GM21423 (cell line): ENCODE data around the gene ZPBP2.
"Not testable (repeated sequence)": the region's sequence is repeated elsewhere in the genome, so short reads cannot be mapped to it uniquely, and the experiment has no call there.

ENCODE experiments used
- ATAC-seq: cut with Tn5 transposase; IDR thresholded peaks from one replicate; pipeline ENCODE4 v1.9.1; 2021; ENCODE audit warnings: mild to moderate bottlenecking, moderate library complexity; ENCODE audit not compliant: unreplicated experiment

The ZPBP2 gene, protein sequence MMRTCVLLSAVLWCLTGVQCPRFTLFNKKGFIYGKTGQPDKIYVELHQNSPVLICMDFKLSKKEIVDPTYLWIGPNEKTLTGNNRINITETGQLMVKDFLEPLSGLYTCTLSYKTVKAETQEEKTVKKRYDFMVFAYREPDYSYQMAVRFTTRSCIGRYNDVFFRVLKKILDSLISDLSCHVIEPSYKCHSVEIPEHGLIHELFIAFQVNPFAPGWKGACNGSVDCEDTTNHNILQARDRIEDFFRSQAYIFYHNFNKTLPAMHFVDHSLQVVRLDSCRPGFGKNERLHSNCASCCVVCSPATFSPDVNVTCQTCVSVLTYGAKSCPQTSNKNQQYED

DNA sequence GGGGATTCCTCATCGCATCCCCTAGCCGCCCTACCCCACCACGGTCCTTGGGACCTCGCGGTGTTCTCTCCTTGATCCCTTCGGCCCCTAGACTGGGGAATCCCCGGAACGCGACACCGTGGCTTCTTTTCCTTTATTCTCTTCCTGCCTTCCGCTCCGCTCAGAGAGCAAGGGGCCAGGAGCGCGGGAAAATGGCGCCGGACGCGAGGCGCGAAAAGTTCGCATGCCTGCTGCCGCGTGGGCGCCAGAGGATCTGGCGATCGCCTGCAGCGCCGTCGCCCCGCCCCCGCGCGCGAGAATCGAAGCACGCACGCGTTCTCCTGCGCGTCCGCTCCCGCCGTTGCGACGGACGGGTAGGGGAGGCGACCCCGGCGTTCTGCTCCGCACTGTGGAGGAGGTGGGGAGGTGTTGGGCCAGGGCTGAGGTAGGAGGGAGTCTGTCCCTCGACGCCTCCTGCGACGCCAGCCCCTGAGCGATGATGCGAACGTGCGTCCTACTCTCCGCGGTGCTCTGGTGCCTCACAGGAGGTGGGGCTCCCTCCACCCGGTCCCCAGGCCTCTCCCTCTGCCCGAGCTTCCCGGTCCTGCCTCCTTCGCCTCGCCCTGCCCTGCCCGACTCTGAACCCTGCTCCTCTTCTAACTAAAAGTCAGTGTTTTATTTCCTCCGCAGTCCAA lies at the start of gene ZPBP2:
TSS of gene ZPBP2 (plus strand) at position 323 of the 674 bp plus-strand sequence. CDS start at position 476, 153 bp downstream.
- no peak for ATAC-seq

GRCh38 chr17:39818358-39819000 lies 49.5 kb upstream of the ZPBP2 start:
- no peak for ATAC-seq

- ATAC-seq: no peak
Observed at GRCh38 chr17:39820541-39820940, 47.5 kb upstream of the ZPBP2 start.

DNA sequence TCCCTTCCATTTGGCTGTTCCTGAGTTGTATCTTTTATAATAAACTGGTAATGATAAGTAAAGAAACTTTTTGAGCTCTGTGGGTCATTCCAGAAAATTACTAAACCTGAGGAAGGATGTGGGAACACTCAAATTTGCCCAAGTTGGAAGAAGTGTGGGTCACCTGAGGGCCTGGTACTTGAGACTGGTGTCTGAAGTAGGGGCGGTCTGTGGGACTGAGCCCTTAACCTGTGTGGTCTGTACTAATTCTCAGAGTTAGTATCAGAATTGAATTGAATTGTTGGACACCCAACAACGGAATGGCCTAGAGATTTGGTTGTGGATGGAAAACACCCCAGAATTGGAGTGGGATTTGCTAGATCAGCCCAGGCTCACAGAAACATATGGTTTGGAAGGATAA lies 47.0 kb upstream of the ZPBP2 start:
- no peak for ATAC-seq

- ATAC-seq: no peak
Observed at GRCh38 chr17:39822051-39822451, 46.0 kb upstream of the ZPBP2 start.

DNA sequence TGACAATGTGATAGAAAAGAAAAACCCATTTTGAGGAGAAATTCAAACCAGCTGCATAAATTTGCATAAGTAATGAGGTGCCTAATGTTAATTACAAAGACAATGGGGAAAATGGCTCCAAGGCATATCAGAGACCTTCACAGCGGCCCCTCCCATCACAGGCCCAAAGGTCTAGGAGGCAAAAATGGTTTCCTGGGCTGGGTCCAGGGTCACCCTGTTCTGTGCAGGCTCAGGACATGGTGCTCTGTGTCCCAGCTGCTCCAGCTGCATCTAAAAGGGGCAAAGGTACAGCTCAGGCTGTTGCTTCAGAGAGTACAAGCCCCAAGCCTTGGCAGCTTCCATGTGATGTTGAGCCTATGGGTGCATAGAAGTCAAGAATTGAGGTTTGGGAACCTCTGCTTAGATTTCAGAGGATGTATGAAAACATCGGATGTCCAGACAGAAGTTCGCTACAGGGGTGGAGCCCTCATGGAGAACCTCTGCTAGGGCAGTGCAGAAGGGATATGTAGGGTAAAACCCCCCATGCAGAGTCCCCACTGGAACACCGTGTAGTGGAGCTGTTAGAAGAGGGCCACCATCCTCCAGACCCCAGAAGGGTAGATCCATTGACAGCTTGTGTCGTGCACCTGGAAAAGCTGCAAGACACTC lies 44.5 kb upstream of the ZPBP2 start:
- no peak for ATAC-seq

GRCh38 chr17:39826334-39826733 lies 41.7 kb upstream of the ZPBP2 start:
- ATAC-seq: no peak

- ATAC-seq: no peak
Observed at GRCh38 chr17:39828443-39828842, 39.6 kb upstream of the ZPBP2 start.

DNA sequence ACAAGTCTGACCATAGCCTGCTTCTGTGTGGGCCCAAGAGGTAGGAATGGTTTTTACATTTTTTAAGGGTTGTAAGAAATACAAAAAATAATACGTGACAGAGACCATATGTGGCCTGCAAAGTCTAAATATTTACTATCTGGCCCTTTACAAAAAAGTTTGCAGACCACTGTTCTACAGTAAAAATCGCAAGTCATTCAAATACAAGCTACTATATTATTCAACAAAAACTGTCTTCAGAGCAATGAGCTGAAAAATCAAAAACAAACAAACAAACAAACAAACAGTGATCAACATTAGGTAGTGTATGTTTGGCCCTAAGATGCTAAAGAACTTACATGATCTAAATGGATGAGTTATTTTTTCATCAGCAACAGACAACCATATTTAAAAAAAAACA lies 36.4 kb upstream of the ZPBP2 start:
- ATAC-seq: no peak

DNA sequence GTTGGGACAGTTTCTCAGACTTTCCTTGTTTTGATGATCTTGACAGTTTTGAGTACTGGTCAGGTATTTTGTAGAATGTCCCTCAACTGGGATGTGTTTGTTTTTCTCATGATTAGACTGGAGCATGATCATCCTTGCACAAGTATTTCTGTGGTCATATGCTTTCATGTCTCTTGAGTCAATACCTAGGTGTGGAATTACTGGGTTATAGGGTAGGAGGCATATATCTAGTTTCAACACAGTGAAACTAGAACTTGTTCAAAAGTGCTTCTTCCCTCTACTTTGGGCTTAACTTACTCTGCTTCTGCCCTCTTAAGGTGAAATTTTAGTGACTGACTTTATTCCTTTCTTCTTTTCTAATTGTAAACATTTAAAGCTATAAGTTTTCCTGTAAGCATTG lies 34.0 kb upstream of the ZPBP2 start:
- ATAC-seq: no peak

GRCh38 chr17:39835038-39835786 lies 32.8 kb upstream of the ZPBP2 start:
- ATAC-seq: no peak

GRCh38 chr17:39836117-39836516 lies 31.9 kb upstream of the ZPBP2 start:
- ATAC-seq: no peak

- no peak for ATAC-seq
Observed at GRCh38 chr17:39838057-39838456, 29.9 kb upstream of the ZPBP2 start.

DNA sequence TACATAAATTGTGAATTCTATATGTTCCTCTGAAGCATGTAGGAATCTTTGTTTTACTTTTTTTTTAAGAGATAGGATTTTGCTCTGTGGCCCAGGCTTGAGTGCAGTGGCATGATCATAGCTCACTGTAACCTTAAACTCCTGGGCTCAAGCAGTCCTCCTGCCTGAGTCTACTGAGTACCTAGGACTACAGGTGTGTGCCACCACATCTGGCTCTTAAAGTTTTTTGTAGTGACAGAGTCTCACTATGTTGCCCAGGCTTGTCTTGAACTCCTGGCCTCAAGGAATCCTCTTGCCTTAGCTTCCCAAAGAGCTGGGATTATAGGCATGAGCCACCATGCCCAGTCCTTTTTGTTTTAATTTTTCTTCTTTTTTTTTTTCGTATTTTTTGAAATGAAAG lies 29.2 kb upstream of the ZPBP2 start:
- ATAC-seq: no peak

DNA sequence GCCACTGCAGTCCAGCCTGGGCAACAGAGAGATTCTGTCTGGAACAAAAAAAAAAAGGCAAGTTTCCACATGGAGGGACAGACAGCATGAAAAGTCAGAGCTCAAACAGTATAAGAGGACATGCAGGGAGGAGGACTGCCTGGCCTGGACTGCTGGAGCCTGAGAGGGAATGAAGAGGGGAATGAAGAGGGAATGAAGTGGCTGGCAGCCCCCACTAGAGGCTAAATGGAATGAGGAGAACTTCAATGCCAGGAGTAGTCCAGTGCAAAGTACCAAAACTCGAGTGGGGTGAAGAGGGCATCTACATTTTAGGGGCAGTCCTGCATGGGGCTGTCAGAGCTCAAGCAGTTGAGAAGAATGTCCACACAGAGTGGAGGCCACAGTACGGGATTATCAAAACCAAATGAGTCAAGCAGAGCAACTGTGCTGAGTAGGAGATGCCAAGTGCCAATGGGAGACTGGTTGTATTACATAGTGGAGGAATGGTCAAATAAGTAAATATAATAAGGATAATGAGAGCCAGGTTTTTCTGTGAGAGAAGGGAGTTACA lies 26.8 kb upstream of the ZPBP2 start:
- no peak for ATAC-seq

GRCh38 chr17:39845052-39845846 lies 22.8 kb upstream of the ZPBP2 start:
- ATAC-seq: no peak

DNA sequence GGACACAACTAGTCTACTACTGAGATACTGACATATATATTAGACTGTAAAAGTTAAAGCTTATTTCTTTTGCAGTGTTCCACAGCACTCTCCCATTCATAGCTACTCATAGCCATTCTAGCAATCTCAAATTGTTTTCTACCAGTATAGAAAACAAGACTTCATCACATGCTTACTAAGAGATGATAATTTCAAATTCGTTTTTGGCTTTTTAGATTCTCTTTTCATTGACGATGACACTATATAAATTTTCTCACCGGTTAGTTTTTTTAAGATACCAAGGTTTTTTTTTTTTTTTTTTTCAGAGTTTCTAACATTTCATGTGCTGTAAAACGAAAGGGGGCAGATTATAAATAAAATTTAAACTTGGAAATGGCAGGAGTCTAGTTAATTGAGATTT lies 21.8 kb upstream of the ZPBP2 start:
- no peak for ATAC-seq

DNA sequence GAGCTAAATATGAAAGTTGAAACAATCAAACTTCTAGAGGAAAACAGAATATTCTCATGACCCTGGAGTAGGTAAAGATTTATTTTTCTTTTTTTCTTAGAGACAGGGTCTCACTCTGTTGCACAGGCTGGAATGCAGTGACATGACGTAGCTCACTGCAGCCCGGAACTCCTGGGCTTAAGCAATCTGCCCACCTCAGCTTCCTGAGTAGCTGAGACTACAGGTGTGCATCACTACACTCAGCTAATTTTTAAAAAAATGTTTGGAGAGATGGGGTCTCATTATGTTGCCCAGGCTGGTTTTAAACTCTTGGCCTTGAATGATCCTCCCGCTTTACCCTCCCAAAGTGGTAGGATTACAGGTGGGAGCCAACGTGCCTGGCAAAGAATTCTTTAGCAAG lies 19.4 kb upstream of the ZPBP2 start:
- ATAC-seq: no peak

GRCh38 chr17:39850186-39850585 lies 17.8 kb upstream of the ZPBP2 start:
- not testable (repeated sequence) for ATAC-seq

GRCh38 chr17:39852239-39852638 lies 15.8 kb upstream of the ZPBP2 start:
- no peak for ATAC-seq
